ENCODE data around the gene CHMP4B. TPM values are rescaled to one million over a fixed set of nuclear protein-coding genes. Genes with fewer than 3 reads are reported as not detected.

The CHMP4B gene
- total RNA-seq, 2 experiments from 2014 or later = 82.0 to 82.9 TPM

DNA sequence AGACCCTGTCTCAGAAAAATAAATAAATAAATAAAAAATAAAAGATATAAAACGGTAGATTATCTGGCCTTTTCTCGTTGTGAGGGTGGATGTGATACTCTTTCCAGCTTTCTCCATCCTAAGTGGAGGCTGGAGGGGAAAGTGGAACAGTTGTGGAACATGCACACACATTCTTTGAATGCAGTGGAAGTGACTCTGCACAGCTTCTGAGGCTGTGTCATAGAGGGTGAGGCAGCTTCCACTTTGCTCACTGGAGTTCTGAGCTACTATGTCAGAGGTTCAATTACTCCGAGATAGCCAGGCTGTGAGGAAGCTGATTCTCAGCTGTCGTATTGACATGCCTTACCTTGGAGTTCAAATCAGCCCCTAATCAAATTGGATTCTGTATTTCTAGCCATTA lies 82.2 kb downstream of the CHMP4B start:
- intact Hi-C loops (cut with micrococcal nuclease) = no loop called here
- TF ChIP-seq, protein P1, sequence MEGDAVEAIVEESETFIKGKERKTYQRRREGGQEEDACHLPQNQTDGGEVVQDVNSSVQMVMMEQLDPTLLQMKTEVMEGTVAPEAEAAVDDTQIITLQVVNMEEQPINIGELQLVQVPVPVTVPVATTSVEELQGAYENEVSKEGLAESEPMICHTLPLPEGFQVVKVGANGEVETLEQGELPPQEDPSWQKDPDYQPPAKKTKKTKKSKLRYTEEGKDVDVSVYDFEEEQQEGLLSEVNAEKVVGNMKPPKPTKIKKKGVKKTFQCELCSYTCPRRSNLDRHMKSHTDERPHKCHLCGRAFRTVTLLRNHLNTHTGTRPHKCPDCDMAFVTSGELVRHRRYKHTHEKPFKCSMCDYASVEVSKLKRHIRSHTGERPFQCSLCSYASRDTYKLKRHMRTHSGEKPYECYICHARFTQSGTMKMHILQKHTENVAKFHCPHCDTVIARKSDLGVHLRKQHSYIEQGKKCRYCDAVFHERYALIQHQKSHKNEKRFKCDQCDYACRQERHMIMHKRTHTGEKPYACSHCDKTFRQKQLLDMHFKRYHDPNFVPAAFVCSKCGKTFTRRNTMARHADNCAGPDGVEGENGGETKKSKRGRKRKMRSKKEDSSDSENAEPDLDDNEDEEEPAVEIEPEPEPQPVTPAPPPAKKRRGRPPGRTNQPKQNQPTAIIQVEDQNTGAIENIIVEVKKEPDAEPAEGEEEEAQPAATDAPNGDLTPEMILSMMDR (IDR thresholded peaks at IDR 0.05) = no peak
- H3K36me3 Mint-ChIP-seq (ENCODE audit: low read depth) = no peaks in the 10 kb centered on the region
- H3K4me1 Mint-ChIP-seq (ENCODE audit: low read depth) = no peaks in the 10 kb centered on the region
- ATAC-seq = no peak
- POLR2A ChIA-PET = no interaction called here
- no peak overlapping the region for H3K4me3 Mint-ChIP-seq
- DNase-seq = no peak
- H3K9me3 Mint-ChIP-seq = no peaks in the 10 kb centered on the region
- peaks cover 7% of the 10 kb centered on the region for H3K27me3 Mint-ChIP-seq
- H3K27ac Mint-ChIP-seq = no peak overlapping the region
- CTCF ChIA-PET = interaction anchor here (1.3 to 2.2 kb wide), 2 partner anchors 22 to 219 kb away, joined by 3 to 9 read pairs; partner anchors contain the start of gene EIF2S2

DNA sequence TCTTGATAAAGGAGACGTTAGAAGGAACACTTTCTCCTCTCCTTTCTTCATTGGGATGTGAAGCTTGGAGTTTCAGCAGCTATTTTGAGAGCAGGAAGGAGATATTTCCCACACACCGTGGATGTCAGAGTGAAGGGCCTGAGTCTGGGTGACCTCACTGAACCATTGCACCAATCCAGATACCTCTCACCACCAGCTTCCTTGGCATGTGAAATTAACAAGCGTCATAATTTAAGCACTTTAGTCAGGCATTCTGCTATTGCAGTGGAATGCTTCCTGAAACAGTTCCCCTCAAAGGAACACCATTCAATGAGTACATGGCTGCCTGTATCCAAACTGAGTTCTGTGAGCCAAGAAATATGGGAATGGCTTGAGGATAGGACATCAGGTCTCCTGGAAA lies 83.7 kb downstream of the CHMP4B start:
- ChIA-PET CTCF (interaction anchor here (1.3 to 2.2 kb wide), 2 partner anchors 20 to 217 kb away, joined by 3 to 9 read pairs; partner anchors contain the start of gene EIF2S2), POLR2A (no interaction called here)
- TF ChIP-seq, protein P1 (IDR thresholded peaks at IDR 0.05) = no peak
- H3K27me3 Mint-ChIP-seq = peaks cover 7% of the 10 kb centered on the region
- DNase-seq (no peak), ATAC-seq (no peak)
- no peaks in the 10 kb centered on the region for H3K9me3 Mint-ChIP-seq
- H3K4me3 Mint-ChIP-seq = no peak overlapping the region
- no peak overlapping the region for H3K27ac Mint-ChIP-seq
- intact Hi-C loops (cut with micrococcal nuclease) = no loop called here
- H3K36me3 Mint-ChIP-seq (ENCODE audit: low read depth) = no peaks in the 10 kb centered on the region
- no peaks in the 10 kb centered on the region for H3K4me1 Mint-ChIP-seq (ENCODE audit: low read depth)

DNA sequence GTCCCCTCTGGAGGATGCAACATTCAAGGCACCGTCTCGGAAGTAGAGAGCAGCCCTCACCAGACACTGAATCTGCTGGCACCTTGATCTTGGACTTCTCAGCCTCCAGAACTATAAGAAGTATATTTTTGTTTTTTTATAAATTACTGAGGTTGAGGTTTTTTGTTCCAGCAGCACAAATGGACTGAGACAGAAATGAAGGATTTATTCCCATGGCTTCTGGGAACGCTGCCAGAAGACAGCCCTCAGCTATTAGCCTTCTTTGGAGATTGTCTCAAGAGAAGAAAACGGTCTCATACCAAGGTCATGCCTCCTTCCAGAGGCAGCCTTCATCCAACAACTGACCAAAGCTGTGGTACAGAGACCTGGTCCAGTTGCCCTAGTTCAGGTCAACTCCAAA lies 85.4 kb downstream of the CHMP4B start:
- H3K36me3 Mint-ChIP-seq (ENCODE audit: low read depth) = no peaks in the 10 kb centered on the region
- DNase-seq (no peak), ATAC-seq (no peak)
- H3K27ac Mint-ChIP-seq = no peak overlapping the region
- no peaks in the 10 kb centered on the region for H3K4me1 Mint-ChIP-seq (ENCODE audit: low read depth)
- ChIA-PET POLR2A (no interaction called here), CTCF (interaction anchor here (1.2 to 1.3 kb wide), 3 partner anchors 17 to 125 kb away, joined by 3 to 4 read pairs (median 4); no protein-coding TSS in a partner anchor)
- H3K27me3 Mint-ChIP-seq = peaks cover 9% of the 10 kb centered on the region
- H3K9me3 Mint-ChIP-seq = no peaks in the 10 kb centered on the region
- TF ChIP-seq, protein P1 (IDR thresholded peaks at IDR 0.05) = no peak
- H3K4me3 Mint-ChIP-seq = no peak overlapping the region
- intact Hi-C loops (cut with micrococcal nuclease) = no loop called here

DNA sequence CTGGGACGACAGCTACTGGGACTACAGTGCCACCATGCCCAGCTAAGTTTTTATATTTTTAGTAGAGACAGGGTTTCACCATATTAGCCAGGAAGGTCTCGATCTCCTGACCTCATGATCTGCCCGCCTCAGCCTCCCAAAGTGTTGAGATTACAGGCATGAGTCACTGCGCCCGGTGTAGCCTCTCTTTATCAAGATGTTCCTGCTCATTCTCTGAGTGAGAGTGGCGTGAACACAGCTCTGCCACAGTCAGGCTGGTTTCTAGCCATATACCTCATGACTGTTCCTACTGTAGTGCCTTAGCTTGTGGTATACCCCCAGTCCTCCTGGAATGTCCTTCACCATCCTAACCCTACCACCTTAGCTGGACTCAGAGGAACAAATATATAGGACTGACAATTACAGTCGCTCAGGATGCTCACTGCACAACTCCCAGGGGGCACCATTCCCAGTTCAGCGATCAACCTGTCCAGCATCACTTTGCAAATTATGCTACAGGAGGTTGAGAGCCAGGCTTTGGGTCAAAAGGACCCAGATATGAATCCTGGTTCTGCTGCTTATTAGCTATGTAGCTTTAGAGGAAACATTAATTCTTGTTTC lies 86.3 kb downstream of the CHMP4B start:
- ChIA-PET POLR2A (no interaction called here), CTCF (interaction anchor here (1.2 to 3.8 kb wide), 4 partner anchors 16 to 124 kb away, joined by 3 to 14 read pairs (median 4); no protein-coding TSS in a partner anchor)
- no peak for ATAC-seq
- peak; percentile 18 for DNase-seq
- Mint-ChIP-seq H3K4me1 (ENCODE audit: low read depth) (no peaks in the 10 kb centered on the region), H3K27ac (no peak overlapping the region), H3K4me3 (no peak overlapping the region), H3K36me3 (ENCODE audit: low read depth) (no peaks in the 10 kb centered on the region), H3K27me3 (peaks cover 12% of the 10 kb centered on the region), H3K9me3 (no peaks in the 10 kb centered on the region)
- TF ChIP-seq, protein P1 (IDR thresholded peaks at IDR 0.05) = no peak
- intact Hi-C loops (cut with micrococcal nuclease) = no loop called here

DNA sequence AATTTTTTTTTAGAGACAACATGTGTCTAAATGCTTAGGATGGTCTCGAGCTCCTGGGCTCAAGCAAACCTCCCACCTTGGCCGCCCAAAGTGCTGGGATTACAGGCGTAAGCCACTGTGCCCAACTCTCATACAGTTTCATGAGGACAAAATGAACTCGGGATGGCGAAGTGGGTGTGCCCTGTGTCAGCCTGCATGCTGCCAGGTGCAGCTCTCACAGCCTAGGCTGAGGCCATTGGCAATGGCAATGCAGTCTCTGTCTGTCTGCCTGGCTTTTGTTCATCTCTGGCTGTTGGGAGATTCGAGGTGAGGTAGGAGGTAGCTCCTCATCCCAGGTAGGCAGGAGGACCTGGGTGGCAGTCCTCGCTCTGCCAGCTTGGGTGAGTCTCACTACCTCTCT lies 88.0 kb downstream of the CHMP4B start:
- CTCF ChIA-PET = interaction anchor here (1.4 to 3.8 kb wide), 2 partner anchors 15 to 123 kb away, joined by 4 to 14 read pairs; no protein-coding TSS in a partner anchor

More for the DNA sequence above, 88.0 kb downstream of the CHMP4B start:
- DNase-seq = no peak
- no peak for ATAC-seq
- TF ChIP-seq, protein P1 (IDR thresholded peaks at IDR 0.05) = no peak
- H3K27me3 Mint-ChIP-seq = peaks cover 12% of the 10 kb centered on the region
- POLR2A ChIA-PET = no interaction called here
- H3K27ac Mint-ChIP-seq = no peak overlapping the region
- H3K4me1 Mint-ChIP-seq (ENCODE audit: low read depth) = no peaks in the 10 kb centered on the region
- no peak overlapping the region for H3K4me3 Mint-ChIP-seq
- intact Hi-C loops (cut with micrococcal nuclease) = no loop called here
- no peaks in the 10 kb centered on the region for H3K36me3 Mint-ChIP-seq (ENCODE audit: low read depth)
- H3K9me3 Mint-ChIP-seq = no peaks in the 10 kb centered on the region

Data from activated CD8-positive, alpha-beta T cell treated with anti-CD3 and anti-CD28 coated beads for 36 hours (primary cell).